Fibroblast of lung (primary cell): ENCODE data around the gene DEFB116.

Source experiments
- EZH2 ChIP-seq: IDR thresholded peaks from 2 replicates; pipeline ENCODE4 v1.5.1; 2012; ENCODE audit warnings: low read length, control low read depth, mild to moderate bottlenecking; ENCODE audit errors: missing control alignments
- TF ChIP-seq, protein P1 (sequence below), 2 donors: IDR thresholded peaks in 1 of 2; conservative IDR thresholded peaks in 1 of 2; 1 replicate in 1 of 2; 2 replicates in 1 of 2; pipeline ENCODE4 v1.5.1; 2011 to 2012; ENCODE audit warnings: low read length in 2 of 2, control low read depth in 1 of 2, inconsistent platforms in 1 of 2, low read depth in 1 of 2, mild to moderate bottlenecking in 1 of 2

GRCh38 chr20:31257364-31257763 lies 51.0 kb downstream of the DEFB116 start, which contains the start of gene DEFB115:
- TF ChIP-seq, protein P1, sequence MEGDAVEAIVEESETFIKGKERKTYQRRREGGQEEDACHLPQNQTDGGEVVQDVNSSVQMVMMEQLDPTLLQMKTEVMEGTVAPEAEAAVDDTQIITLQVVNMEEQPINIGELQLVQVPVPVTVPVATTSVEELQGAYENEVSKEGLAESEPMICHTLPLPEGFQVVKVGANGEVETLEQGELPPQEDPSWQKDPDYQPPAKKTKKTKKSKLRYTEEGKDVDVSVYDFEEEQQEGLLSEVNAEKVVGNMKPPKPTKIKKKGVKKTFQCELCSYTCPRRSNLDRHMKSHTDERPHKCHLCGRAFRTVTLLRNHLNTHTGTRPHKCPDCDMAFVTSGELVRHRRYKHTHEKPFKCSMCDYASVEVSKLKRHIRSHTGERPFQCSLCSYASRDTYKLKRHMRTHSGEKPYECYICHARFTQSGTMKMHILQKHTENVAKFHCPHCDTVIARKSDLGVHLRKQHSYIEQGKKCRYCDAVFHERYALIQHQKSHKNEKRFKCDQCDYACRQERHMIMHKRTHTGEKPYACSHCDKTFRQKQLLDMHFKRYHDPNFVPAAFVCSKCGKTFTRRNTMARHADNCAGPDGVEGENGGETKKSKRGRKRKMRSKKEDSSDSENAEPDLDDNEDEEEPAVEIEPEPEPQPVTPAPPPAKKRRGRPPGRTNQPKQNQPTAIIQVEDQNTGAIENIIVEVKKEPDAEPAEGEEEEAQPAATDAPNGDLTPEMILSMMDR (conservative IDR thresholded peaks at IDR 0.05 in 1 of 2, IDR thresholded peaks at IDR 0.05 in 1 of 2; ENCODE audit: low read depth in 1 of 2, low read length in 2 of 2), result no peak
- TF ChIP-seq EZH2, result no peak
